Mucosa of descending colon (tissue), 3 donors: ENCODE results near the gene FAM217B. TPM values are rescaled to one million over a fixed set of nuclear protein-coding genes. Genes with fewer than 3 reads are reported as not detected.

Experiments
- ATAC-seq: fragments of 200-7000 bp; cut with Tn5 transposase; one replicate; pipeline ENCODE4 v1.9.1; 2020; ENCODE audit warnings: mild to moderate bottlenecking, moderate library complexity
- DNase-seq, 3 donors: peaks; one replicate each; pipeline ENCODE4 v3.0.0-alpha.2; 2020
- H3K36me3 ChIP-seq: fragments of 200-600 bp; one replicate; pipeline ENCODE4 v1.8.0; 2021; ENCODE audit warnings: low read depth, mild to moderate bottlenecking
- H3K4me1 ChIP-seq: fragments of 200-600 bp; one replicate; pipeline ENCODE4 v1.8.0; 2021; ENCODE audit warnings: low read depth, mild to moderate bottlenecking
- H3K4me3 ChIP-seq: fragments of 200-600 bp; one replicate; pipeline ENCODE4 v1.8.0; 2021; ENCODE audit warnings: mild to moderate bottlenecking
- H3K9me3 ChIP-seq: fragments of 200-600 bp; one replicate; pipeline ENCODE4 v1.8.0; 2021; ENCODE audit warnings: mild to moderate bottlenecking
- intact Hi-C, 2 donors: fragments of 100-400 bp; cut with DNase I in 1 of 2; cut with micrococcal nuclease in 1 of 2; formaldehyde crosslinking; loops; one replicate each; pipeline versions ENCODE4 v1.11.0 to v1.11.1; 2022; cut with DNase I, micrococcal nuclease
- total RNA-seq, 3 donors: library from RNA; stranded (reverse); fragmentation: NEBNext Ultra II Directional in 2 of 3; extraction: Animal tissue kit (Norgen Biotek cat#: 25700) in 2 of 3; gene quantifications; one replicate each; pipeline versions ENCODE4 v1.2.1 to v1.2.4, GENCODE V29; 2021 to 2023
- TF ChIP-seq, protein P1 (sequence below): fragments of 200-600 bp; IDR thresholded peaks from one replicate; pipeline ENCODE4 v1.8.0; 2022; ENCODE audit warnings: antibody characterized with exemption, mild to moderate bottlenecking
- donor health status: DM: no; HTN: no; CAD: no; lungs with moderate emphysema.
- donor health status: DM: no; HTN: no; CAD: no.
- donor health status: DM: no; HTN: yes; CAD: no.

The FAM217B gene
- total RNA-seq, 3 donors from 2014 or later, result 8.2 to 19.0 (median 9.8) TPM

DNA sequence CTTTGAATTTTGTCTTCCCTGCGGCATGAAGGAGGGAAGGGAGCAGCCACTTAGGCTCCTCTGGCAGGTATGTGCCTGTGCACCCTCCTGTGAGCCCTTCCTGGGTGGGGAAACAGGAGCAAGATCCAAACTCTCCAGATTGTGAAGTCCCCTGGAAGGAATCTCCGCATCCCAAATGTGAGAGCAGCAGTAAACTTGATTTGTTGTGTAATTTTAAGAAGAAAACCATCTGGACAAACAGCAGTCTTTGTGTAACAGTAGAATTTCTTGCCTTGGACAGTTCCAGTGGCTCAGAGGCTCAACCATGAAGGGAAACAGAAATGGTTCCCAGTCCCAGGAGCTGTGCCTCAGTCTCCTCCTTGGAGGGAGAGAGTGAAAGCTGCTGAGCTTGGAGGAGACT is 57.7 kb downstream of the FAM217B start:
- no peak for DNase-seq
- Histone ChIP-seq H3K9me3 (no peaks in the 10 kb centered on the region), H3K36me3 (no peaks in the 10 kb centered on the region), H3K4me3 (no peak overlapping the region), H3K4me1 (no peaks in the 10 kb centered on the region)
- TF ChIP-seq, protein P1, sequence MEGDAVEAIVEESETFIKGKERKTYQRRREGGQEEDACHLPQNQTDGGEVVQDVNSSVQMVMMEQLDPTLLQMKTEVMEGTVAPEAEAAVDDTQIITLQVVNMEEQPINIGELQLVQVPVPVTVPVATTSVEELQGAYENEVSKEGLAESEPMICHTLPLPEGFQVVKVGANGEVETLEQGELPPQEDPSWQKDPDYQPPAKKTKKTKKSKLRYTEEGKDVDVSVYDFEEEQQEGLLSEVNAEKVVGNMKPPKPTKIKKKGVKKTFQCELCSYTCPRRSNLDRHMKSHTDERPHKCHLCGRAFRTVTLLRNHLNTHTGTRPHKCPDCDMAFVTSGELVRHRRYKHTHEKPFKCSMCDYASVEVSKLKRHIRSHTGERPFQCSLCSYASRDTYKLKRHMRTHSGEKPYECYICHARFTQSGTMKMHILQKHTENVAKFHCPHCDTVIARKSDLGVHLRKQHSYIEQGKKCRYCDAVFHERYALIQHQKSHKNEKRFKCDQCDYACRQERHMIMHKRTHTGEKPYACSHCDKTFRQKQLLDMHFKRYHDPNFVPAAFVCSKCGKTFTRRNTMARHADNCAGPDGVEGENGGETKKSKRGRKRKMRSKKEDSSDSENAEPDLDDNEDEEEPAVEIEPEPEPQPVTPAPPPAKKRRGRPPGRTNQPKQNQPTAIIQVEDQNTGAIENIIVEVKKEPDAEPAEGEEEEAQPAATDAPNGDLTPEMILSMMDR, result no peak
- no peak for ATAC-seq
- intact Hi-C loops, result no loop called here

Other genes with a start within 250 kb of the FAM217B start
- gene SYCP2, start 6.8 kb upstream of the FAM217B start, total RNA-seq, result 1 to 10 TPM in 2 of 3 donors, under 1 TPM in 1; 0.78 to 1.6 (median 1.3) TPM
- 10 to 100 TPM in 1 of 3 donors, 1 to 10 TPM in 2; 5.9 to 10.8 (median 6.8) TPM for gene PPP1R3D, start 84 bp upstream of the FAM217B start, total RNA-seq
- 1 to 10 TPM in 2 of 3 donors, under 1 TPM in 1; 0.48 to 2.2 (median 1.4) TPM for gene CDH26, start 18.0 kb downstream of the FAM217B start, total RNA-seq